NT2/D1 (cell line): Measurements from ENCODE around the gene CREB3L2.

Experiments used
- DNase-seq: peaks from one replicate; pipeline ENCODE4 v3.0.0-alpha.2; 2011; ENCODE audit warnings: low read depth, low spot score
- H3K27me3 ChIP-seq: 2 replicates; pipeline ENCODE4 v1.6.0; 2011; ENCODE audit warnings: mild to moderate bottlenecking; ENCODE audit not compliant: insufficient read length, insufficient read depth
- H3K36me3 ChIP-seq: 2 replicates; pipeline ENCODE4 v1.6.1; 2011; ENCODE audit warnings: mild to moderate bottlenecking, low read length, mixed read lengths; ENCODE audit not compliant: insufficient read depth, insufficient read length
- H3K4me1 ChIP-seq: 2 replicates; pipeline ENCODE4 v1.5.1; 2011; ENCODE audit not compliant: insufficient read depth, insufficient read length
- H3K4me3 ChIP-seq: 2 replicates; pipeline ENCODE4 v1.5.1; 2011; ENCODE audit warnings: low read depth; ENCODE audit not compliant: insufficient read length
- H3K9ac ChIP-seq: 2 replicates; pipeline ENCODE4 v1.6.0; 2011; ENCODE audit warnings: low read depth; ENCODE audit not compliant: insufficient read length
- H3K9me3 ChIP-seq: 2 replicates; pipeline ENCODE4 v1.5.1; 2011; ENCODE audit warnings: mild to moderate bottlenecking, low read length; ENCODE audit not compliant: insufficient read depth
- SUZ12 ChIP-seq: IDR thresholded peaks from 2 replicates; pipeline ENCODE4 v1.6.1; 2011; ENCODE audit not compliant: insufficient read length, insufficient read depth; ENCODE audit errors: extremely low read depth
- YY1 ChIP-seq: IDR thresholded peaks from 2 replicates; pipeline ENCODE4 v1.6.1; 2011; ENCODE audit not compliant: insufficient read length, insufficient read depth
- ZNF274 ChIP-seq: IDR thresholded peaks from 2 replicates; pipeline ENCODE4 v1.6.1; 2011; ENCODE audit warnings: mild to moderate bottlenecking, low read depth, low read length

Gene CREB3L2

DNA sequence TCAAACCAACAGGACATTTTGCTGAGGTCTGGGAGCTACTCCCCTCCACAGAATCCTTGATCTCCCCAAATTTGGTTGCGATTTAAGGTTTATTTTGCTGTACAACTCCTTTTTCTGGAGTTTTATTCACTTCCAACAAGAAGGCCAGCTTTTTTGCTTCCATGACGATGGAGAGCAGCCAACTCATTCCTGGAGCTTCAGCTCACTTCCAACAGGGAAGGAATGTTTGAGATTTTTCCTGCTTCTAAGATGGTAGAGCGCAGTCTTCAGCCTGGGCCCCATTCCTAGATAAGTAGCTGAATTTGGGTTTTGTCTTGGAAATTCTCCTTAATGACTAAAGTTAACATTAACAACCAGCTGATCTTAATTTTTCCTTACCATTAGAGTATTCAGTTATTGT lies 30.9 kb upstream of the CREB3L2 start:
- no peak overlapping the region for H3K4me3 ChIP-seq
- no peaks in the 10 kb centered on the region for H3K36me3 ChIP-seq
- H3K4me1 ChIP-seq = no peaks in the 10 kb centered on the region
- DNase-seq = no peak
- H3K9me3 ChIP-seq = peaks cover 34% of the 10 kb centered on the region
- H3K9ac ChIP-seq = no peak overlapping the region
- TF ChIP-seq SUZ12 (no peak), ZNF274 (no peak), YY1 (no peak)
- H3K27me3 ChIP-seq = no peaks in the 10 kb centered on the region

DNA sequence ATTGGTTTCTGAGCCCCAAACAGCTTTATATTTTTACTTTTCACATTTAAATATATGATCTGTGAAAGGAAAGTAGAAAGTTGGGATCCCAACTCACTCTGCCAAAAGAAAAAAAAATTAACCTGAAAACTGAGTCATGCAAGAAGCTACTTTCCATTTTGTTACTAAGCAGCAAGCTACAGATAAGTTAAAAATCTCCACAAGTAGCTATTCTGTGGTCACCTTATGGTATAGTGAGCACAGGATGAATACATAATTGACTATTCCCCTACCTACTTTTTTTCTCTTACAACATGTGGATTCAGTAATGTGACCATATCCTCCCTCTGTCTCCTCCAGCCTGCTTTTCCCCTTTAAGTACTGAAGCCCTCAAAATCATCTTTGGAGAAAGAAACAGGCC lies 30.3 kb upstream of the CREB3L2 start:
- Histone ChIP-seq H3K9me3 (peaks cover 34% of the 10 kb centered on the region), H3K9ac (no peak overlapping the region), H3K36me3 (no peaks in the 10 kb centered on the region), H3K4me3 (no peak overlapping the region), H3K27me3 (no peaks in the 10 kb centered on the region), H3K4me1 (no peaks in the 10 kb centered on the region)
- no peak for DNase-seq
- TF ChIP-seq SUZ12 = no peak
- TF ChIP-seq YY1 = no peak
- no peak for TF ChIP-seq ZNF274

DNA sequence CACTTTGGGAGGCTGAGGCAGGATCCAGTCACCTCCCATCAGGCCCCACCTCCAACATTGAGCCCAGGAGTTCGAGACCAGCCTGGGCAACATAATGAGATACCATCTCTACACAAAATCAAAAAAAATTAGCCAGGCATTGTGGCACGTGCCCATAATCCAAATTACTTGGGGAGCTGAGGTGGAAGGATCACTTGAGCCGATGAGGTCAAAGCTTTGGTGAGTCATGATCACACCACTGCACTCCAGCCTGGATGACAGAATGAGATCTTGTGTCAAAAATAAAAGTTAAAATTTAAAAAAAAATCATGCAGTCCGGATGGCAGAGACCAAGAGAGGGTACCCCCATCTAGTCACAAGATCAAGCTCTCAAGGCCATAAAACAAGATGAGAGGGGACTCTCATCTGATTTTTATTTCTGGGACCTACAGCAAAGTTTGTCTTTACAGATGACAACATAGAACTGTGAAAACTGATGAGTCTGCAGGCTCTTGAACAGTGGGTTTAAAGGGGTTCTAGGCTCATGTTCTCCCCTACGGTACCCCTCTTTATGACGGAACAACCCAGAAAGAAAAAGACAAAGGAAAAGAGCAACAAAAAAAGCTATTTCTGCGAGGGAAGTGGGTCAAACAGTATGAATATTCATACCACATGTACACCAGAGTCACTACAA lies 28.9 kb upstream of the CREB3L2 start:
- Histone ChIP-seq H3K4me3 (no peak overlapping the region), H3K9me3 (peaks cover 31% of the 10 kb centered on the region), H3K36me3 (no peaks in the 10 kb centered on the region), H3K4me1 (no peaks in the 10 kb centered on the region), H3K9ac (no peak overlapping the region), H3K27me3 (no peaks in the 10 kb centered on the region)
- no peak for TF ChIP-seq YY1
- no peak for TF ChIP-seq ZNF274
- no peak for TF ChIP-seq SUZ12
- no peak for DNase-seq

DNA sequence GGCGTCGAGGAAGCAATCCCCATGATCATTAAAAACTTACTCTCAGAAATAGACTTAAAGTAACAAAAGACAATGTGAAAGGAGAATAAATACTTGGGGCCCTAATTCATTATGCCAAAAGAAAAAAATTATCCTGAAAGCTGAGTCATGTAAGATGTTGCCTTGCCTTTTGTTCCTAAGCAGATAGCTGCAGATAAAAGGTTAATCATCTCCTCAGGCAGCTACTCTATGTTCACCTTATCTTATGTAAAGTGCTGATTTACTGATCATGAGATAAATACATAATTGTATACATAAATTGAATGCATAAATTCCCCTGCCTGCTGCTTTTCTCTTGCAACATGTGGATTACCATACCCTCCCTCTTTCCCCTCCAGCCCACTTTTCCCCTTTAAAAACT lies 28.1 kb upstream of the CREB3L2 start:
- no peaks in the 10 kb centered on the region for H3K4me1 ChIP-seq
- H3K27me3 ChIP-seq = no peaks in the 10 kb centered on the region
- TF ChIP-seq ZNF274 (no peak), YY1 (no peak), SUZ12 (no peak)
- no peak overlapping the region for H3K9ac ChIP-seq
- peaks cover 32% of the 10 kb centered on the region for H3K9me3 ChIP-seq
- no peak for DNase-seq
- H3K36me3 ChIP-seq = no peaks in the 10 kb centered on the region
- no peak overlapping the region for H3K4me3 ChIP-seq

DNA sequence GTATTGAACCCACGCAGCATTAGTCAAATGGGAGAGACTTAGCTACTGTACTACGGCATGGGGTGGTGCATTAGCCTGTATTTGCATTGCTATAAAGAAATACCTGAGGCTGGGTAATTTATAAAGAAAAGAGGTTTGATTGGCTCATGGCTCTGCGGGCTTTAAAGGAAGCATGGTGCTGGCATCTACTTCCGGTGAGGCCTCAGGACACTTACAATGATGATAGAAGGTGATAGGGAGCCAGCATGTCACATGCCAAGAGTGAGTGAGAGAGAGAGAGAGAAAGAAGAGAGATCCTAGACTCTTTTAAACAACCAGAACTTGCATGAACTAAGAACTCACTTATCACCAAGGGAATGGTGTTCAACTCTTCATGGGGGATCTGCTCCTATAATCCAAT lies 27.2 kb upstream of the CREB3L2 start:
- Histone ChIP-seq H3K36me3 (no peaks in the 10 kb centered on the region), H3K27me3 (no peaks in the 10 kb centered on the region), H3K9me3 (peaks cover 32% of the 10 kb centered on the region; the same call in 1 of the 2 replicates), H3K4me3 (no peak overlapping the region), H3K9ac (no peak overlapping the region), H3K4me1 (no peaks in the 10 kb centered on the region)
- no peak for TF ChIP-seq YY1
- DNase-seq = no peak

DNA sequence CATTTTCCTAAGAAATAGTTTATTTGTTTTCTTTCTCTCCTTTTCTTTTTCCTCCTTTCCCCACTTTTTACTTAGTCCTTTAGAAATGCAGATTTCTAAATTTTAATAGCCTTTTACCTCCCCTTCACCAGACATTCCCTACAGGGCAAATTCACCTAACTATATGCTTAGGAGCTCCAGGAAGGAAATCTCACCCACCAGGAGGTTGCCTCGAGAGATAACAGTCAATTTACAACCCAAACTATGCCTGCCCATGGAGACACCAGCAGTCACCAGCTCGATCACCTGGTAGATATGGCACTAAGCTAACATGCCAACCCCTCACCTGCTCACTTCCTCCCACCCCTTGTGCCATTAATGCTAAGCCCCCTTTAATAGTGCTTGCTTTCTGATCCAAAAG lies 25.2 kb upstream of the CREB3L2 start:
- no peak overlapping the region for H3K4me3 ChIP-seq
- no peak for DNase-seq
- no peak overlapping the region for H3K9ac ChIP-seq
- H3K9me3 ChIP-seq = peaks cover 36% of the 10 kb centered on the region; the same call in 1 of the 2 replicates
- H3K27me3 ChIP-seq = no peaks in the 10 kb centered on the region
- no peaks in the 10 kb centered on the region for H3K36me3 ChIP-seq
- no peak for TF ChIP-seq YY1
- no peak for TF ChIP-seq ZNF274
- no peak for TF ChIP-seq SUZ12
- no peaks in the 10 kb centered on the region for H3K4me1 ChIP-seq

DNA sequence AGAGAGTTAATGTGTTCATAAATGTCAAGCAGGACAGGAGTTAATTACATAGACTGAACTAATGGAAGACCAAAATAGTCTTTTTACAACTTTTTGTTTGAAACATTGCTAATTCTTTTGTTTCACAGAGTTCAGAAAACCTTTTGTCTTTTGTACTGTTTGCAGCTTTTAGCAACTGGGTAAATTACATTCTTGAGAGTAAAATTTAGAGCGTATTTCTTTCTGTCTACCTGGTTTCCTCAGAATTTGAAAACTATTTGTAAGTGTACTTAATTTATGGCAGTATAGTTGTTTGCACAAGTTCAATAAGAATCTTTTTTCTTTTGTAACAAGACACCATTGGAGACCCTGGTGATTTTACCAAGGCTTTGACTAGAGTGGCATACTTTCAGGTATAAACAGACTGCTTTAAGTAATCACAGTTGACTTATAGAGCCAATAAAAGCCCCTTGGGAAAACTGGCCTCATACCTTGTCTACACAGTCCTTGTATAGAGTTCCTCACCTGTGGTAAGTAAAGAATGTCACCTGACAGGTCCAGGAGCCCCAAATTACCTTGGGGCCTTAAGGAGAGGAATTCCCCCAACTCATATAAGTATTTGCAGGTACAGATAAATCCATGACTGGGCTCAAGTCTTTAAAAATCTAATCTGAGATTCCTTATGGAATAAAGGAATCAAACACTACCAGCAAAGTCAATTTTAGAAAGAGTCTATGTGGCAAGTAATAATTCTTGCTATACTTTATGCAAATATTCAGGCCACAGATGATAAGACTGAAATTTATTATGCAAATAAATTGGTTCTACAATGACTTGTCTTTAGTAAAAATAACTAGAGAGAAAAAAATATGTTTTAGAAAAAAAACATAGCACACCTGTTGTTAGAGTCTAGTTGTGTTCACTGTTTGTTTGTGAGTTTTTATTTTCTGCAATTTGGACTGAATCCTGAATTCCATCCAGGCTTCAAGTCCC lies 23.6 kb upstream of the CREB3L2 start:
- Histone ChIP-seq H3K36me3 (no peaks in the 10 kb centered on the region), H3K4me1 (no peaks in the 10 kb centered on the region), H3K27me3 (no peaks in the 10 kb centered on the region), H3K4me3 (no peak overlapping the region), H3K9ac (no peak overlapping the region), H3K9me3 (peaks cover 36% of the 10 kb centered on the region; the same call in 1 of the 2 replicates)
- no peak for TF ChIP-seq SUZ12
- no peak for TF ChIP-seq YY1
- TF ChIP-seq ZNF274 = no peak
- DNase-seq = no peak
